Neural progenitor cell (in vitro differentiated cells): Measurements from ENCODE around the gene RRAS2.
"Not testable (repeated sequence)": the region's sequence is repeated elsewhere in the genome, so short reads cannot be mapped to it uniquely, and the experiment has no call there.

Experiments
- CTCF ChIP-seq: fragments of 200-600 bp; sonication (generic); IDR thresholded peaks from 2 replicates; pipeline ENCODE4 v1.5.1; 2017; ENCODE audit warnings: antibody characterized with exemption, mild to moderate bottlenecking
- EZH2 ChIP-seq: fragments of 200-600 bp; sonication (generic); IDR thresholded peaks from 2 replicates; pipeline ENCODE4 v1.6.1; 2017; ENCODE audit warnings: antibody characterized with exemption, mild to moderate bottlenecking, moderate library complexity

- not testable (repeated sequence) for TF ChIP-seq CTCF, EZH2
Observed at GRCh38 chr11:14354604-14355003, 4.4 kb downstream of the RRAS2 start.
